CD4-positive, alpha-beta T cell treated with Interferon gamma for 1 hour (primary cell): ENCODE measurements around the gene CBFA2T3.
A peak's percentile ranks its signal among the peaks of the same experiment; 100 is the strongest.

ENCODE experiments used
- DNase-seq: peaks from one replicate; pipeline ENCODE4 v3.0.0-alpha.2; 2020

CBFA2T3 gene

DNA sequence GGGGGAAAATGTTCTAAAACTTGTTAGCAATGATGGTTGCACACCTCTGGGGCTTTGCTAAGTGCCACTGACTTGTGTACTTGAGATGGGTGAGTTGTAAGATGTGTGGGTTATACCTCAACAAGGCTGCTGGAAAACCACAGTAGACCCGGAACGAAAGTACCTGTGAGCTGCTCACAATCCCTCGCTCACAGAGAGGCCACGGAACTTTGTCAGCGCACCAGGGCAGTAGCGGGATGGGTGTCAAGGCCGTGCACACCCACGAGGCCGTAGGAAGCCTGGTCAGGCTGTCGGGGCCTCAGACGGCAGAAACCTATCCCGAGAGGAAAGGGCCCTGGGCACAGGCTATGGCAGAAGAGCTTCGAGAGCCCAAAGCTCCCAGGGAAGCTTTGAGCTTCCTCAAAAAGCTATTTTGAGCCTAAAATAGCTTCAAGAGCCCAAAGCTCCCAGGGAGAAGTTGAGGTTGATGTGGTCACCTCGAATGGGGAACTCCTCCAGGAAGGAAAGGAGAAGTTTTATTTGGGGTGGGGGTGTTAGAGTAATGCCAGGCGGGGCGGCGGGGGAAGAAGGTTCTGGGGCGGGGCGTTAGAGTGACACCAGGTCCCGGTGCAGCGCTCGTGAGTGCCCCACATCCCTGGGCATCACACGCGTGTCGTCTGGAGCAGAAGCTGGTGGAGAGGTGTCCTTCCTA is 19.0 kb downstream of the CBFA2T3 start:
- DNase-seq = peak; percentile 47

DNA sequence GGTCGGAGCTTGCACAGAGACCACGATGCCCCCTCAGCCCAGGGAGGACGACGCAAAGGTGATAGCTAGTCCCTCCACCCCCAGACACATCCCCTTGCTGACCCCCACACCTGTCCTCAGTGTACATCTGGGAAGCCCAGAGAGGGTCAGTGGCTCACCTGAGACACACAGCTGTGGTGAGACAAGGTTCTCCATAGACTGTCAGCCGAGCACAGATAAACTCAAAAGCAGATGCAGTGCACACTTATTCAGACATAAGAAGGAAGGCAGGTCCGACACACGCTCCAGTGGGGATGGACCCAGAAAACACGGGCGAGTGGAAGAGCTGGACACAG is 19.6 kb downstream of the CBFA2T3 start:
- no peak for DNase-seq

DNA sequence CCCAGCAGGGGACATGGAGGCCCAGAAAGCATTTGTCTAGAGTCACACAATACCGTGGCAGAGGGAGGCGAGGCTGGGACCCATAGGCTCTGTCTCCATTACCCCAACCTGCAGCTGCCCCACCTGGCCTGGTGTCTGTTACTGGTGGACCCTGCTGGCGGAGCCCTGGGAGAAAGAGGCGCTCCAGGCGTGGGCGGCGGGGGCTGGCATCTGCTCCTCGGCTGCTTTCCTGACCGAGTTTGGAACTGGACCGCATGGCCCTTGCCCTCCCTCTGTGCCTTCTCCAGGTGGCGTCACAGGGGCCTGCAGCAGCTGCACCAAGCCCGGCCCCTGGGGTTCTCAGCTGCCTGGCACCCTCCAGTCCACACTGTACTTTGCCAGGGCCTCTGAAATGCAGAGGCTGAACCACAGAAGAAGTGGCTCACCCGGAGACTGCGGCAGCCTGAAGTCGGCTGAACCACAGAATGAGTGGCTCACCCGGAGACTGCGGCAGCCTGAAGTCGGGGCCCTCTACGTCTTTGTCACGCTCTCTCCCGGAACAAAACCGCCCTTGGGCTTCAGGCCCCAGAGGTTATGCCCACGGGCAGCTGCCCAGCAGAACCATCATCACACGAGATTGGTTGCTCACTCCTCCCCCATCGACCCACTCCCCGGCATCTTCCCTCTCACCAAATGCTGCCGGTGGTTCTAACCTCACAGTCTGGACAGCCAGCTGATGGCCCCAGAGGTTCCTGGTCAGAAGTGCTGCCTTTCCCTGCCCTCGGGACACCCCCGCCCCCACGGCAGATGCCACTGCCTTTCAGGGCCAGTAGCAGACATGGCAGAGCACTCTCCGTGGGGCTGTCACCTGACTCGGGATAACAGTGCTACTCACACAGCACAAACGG is 20.2 kb downstream of the CBFA2T3 start:
- DNase-seq = no peak

DNA sequence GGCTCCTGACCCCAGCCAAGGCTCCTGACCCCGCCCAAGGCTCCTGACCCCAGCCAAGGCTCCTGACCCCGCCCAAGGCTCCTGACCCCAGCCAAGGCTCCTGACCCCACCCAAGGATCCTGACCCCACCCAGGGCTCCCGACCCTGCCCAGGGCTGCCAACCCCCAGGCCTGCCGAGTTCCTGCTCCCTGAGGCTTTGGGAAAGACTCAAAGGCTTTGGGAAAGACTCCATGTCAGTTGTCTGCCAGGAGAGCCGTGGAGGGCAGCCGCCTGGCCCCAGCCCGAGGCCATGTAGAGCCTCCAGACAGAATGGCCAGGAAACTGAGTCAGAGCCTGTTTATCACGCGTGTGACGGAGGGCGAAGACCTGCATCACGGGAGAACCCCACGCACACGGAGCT is 21.1 kb downstream of the CBFA2T3 start:
- no peak for DNase-seq

DNA sequence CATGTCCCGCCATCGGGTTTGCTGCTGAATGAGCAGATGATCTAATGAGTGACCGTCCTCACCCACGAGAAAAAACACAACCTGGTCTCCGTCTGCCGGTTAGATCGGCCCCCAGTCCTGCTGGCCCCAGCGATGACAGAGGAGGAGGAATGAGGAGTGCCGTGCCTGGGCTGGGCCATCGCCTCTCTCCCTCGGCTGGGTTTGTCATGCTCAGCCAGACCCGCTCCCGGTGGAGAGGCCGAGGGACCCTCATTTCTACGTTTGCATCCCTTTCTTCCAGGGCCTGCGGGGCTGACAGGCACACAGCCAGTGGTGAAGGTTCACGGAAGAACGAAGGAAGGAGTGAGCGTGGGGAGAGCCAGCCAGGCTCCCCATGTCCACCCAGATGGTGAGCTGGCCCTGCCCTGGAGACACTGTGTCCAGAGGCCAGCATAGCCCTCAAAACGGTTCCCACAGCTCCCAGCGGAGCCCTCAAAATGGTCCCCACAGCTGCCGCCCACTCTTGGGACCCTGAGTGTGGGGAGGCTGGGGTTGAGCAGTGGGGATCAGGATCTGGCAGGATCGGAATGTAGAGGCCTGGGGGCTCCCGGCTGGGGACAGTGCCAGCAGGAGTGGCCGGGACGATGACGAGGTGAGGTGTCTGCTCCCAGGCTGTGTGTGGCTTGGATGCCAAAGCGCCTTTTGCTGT is 23.9 kb downstream of the CBFA2T3 start:
- DNase-seq = no peak

DNA sequence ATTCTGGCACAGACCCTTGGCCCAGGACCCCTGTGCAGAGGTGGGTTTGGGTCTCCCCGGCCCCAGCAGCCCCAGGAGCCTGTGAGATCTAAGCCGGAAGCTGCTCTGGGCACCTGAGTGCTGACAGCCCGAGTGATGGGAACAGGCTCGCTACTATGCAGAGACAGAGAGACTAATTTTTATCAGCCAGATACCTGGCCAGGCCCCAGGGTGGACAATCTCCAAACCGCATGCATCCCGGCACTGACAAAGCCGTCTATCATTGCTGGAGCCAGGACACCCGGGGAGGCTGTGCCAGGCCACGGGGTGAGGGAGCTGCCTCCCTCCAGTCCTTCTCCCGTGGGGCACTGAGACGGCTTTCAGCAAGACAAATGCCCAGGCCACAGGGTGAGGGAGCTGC is 25.0 kb downstream of the CBFA2T3 start:
- no peak for DNase-seq

DNA sequence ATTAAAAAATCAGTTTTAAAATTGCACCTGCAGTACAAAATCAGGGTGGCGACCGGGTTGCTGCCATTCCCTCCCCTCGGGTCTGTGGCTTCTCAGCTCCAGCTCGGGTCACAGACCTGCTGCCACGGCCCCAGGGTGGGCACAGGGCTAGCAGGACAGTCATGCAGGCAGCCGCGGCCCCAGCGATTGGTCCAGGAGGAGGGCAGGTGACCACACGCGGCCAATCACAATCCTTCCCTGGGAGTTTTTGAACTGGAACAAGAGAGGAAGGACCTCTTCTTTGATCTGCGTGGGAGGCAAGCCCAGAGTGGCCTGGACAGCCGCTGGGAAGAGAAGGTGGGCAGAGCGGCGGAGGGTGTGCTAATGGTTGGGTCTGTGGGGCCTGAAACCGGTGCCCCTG is 25.5 kb downstream of the CBFA2T3 start:
- DNase-seq = no peak

DNA sequence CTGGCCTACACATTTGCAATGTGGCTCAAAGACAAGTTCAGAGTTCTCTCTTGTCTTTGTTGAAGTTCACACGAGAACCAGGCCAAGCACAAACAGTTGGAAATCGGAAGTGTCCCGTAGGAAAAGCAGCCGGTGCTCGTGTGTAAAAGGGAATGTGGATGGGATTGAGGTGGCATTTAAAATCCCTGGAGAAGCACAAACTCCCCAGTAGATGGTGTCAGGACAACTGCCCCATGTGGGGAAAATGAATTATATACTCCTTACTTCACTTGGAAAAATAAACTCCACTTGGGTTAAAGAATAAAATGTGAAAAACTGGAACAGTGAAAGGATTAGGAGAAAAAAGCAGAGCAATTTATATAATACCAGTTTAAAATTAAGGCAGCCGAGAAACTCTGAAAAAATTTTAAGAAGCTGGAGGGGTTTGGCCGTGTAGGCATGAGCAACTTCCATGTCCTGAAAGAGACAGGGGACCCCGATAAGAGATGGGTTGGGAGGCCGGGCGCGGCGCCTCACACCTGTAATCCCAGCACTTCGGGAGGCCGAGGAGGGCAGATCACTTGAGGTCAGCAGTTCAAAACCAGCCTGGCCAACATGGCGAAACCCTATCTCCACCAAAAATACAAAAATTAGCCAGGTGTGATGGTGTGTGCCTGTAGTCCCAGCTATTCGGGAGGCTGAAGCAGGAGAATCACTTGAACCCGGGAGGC is 28.1 kb downstream of the CBFA2T3 start:
- DNase-seq = no peak

DNA sequence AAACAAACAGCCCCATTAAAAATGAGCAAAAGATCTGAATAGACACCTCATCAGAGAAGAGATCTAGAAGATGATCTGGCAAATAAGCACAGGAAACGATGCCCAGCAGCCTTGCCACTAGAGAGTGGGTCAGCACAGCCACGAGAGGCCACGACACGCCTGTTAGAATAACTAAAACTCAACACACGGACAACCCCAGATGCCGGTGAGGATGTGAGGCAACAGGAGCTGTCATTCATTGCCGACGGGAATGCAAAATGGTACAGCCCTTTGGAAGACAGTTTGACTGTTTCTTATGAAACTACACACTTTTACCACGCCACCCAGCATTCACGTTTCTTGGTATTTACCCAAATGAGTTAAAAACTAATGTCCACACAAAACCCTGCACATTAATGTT is 31.5 kb downstream of the CBFA2T3 start:
- no peak for DNase-seq

DNA sequence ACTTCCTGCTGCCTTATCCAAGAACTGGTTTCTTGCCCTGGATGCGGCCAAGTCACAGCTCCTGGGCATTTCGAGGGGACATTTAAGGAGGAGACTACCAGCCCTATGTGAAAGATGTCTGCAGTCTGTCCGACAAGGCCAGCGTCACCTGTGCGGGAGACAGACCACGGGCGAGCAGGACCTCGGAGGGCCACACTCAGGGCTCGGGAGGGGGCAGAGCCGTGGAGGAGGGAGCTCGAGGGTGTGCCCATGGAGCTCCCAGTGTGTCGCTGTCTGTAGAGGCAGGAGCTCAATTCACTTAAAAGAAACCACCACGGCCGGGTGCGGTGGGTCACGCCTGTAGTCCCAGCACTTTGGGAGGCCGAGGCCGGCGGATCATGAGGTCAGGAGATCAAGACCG is 33.3 kb downstream of the CBFA2T3 start:
- DNase-seq = no peak

DNA sequence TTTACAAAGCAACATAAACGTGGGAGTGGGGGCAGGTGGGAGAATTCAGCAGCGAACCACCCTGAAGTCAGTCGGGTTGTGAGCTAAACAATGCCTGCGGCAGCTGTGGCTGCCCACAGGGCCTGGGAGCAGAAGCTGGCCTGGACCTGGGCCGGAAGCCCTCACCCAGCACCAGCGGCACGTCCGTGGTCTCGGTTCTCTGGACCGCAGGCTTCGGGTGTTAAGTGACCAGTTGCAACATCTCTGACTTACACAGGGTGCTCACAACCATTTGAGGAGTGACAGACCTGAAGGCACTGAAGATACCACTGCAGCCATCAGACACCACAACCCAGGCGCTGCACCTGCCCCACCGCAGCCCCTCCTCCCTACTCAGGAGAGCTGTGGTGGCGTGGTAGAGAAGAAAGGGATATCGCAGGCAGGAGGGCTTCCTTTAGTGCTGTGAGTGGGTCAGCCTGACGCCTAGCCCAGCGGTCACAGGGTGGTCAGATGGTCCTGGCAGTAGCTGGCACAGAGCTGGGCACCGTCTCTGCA is 33.8 kb downstream of the CBFA2T3 start:
- no peak for DNase-seq

DNA sequence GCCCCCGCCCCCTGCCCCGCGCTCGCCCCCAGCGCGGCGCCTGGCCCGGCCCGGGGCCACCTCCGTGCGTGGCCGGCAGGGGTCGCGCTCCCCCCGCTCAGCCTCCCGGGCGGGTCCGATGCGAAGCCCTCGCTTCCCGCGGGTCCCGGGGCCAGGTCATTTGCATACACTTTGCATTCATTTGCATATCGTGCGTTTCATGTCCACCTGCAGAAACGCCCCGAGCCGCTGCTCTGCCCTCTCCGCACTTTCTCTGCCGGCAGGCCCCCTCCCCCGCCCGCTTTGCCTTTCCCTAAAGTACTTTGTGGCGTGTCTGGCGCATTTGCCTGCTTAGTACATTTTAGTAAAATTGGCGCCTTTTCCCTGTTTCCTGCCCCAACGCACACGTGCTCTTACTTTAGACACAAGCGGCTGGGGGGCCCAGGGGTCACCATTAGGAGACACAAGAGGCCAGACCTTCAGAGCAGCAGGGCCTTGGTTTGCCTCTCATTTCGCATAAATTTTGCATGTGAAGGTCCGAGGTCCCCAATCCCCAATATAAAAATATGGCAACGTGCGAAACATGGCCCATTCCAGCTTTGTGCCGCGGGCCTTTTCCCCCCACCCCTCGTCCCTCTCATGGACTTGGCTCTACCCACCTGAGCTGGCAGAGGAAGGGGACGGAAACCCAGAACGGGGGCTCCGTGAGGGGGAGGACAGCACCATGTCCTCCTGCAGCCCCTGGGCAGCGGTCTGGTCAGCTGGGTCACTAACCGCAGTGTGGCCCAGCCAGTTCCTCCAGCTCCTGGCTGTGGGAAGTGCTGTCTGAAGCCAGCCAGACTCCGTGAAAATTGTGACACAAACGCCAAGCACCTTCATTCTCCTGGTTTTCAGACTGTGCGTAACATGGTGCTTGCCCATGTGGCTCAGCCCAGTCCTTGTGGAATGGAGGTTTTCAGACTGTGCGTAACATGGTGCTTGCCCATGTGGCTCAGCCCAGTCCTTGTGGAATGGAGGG is 34.8 kb downstream of the CBFA2T3 start:
- DNase-seq = peak; percentile 57

DNA sequence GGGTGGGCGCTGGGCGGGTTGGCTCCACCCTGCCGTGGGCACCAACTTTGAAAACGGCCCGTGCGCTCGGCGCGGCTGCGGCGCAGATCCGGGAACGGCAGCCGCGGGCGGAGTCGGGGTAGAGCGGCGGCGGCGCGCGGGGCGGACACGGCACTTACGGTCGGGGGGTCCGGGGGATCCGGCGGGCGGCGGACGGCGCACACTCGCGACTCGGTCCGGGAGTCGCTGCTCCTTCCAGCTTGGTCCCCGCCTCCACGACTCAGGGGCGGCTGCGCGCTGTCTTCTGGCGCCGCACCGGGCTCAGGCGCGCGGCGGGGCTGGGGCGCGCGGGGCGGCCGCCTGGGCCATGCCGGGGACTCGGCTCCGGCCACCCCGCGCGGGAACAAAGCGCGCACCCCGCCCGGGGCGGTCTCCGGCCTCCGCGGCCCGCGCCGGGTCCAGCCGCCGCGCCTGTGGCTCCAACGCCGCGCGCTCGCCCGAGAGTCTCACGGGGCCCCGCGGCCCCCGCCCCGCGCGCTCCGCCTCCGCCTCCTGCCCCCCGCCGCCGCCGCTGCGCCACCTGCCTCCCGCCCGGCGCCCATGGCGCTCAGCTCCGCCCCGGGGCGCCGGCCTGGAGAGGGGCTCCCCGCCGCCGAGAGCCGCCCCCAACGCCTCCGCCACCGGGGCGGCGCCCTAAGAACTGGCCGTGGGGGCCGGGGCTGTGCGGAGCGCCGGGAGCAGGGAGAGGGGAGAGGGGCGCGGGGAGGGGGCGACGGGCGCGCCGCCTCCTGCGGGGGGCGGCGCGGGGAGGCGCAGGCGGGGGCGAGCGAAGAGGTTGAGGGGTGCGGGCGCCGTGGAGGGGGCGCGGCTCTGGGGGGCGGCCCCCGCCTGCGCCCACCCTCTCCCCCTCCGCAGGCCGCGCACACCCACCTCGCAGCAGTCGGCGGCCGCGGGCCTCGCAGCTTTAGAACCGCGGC is 35.9 kb downstream of the CBFA2T3 start:
- no peak for DNase-seq

DNA sequence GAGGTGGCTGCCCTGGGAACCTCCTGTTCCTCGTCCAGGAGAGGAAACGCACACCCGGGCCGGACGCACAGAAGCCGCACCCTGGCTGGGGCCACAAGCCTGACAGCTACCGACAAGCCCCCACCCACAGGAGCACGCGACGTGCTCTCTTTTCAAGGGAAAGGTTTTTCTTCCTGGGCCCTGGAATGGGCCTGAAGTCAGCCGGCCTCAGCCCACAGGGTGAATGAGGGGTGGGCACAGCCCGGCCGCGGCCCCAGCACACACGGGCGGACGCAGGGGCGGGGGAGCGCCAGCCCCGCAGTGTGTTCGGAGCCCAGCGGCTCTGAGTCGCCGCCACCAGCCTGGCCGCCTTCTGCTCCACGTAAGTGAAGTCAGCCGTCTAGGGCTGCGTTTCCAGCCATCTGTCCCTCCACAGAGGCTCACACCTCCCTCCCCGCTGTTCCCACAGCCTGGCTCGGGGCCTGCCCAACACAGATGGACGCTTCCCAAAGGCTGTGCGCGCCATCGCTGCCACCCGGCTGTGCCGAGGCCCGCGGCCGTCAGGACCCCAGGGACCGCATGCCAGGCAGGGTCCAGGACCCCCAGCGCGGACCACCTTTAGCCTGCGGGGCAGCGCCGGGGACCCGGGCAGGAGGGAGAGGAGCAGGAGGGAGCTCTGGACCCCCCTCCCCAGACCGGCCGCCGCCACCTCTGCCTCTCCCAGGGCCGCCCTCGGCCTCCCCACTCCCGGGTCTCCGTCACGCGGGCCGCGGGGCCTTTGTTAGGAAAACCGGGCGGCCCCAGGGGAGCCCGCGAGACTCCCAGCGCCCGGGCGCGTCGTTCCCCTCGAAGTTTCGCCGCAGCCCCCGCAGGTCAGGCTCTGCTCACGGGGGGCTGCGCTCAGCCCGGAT is 36.8 kb downstream of the CBFA2T3 start:
- DNase-seq = no peak

DNA sequence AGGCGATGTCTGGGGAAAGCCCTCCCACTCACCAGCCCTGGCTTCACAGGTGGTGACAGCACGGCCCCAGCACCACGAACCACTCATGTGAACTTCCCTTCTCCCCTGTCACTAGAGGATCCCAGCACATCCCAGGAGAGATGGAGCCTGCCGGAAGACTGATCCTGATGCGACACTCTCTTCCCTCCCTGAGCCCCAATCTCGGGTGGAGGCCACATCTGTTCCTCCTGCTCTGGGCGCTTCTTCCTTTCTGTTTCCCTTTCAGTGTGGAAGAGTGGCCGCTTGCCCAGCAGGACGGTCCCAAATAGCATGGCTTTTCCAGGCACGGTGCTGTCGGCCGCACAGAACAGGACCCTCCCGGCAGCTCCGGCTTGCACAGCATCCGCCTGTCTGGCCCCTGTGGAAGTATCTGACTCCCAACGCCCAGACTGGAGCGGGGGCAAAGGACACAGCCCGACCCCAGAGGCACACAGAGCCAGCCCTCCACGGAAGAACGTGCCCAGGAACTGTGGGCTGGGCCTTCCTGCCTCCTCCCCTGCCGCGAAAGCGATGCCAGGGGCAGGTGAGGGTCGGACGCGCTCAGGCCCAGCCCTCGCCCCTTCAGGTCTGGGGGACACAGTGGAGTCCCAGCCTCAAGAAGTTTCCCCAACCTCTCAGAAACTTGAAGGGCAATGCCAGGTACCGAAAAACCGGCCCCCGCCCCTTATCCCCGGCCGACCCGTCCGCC is 37.6 kb downstream of the CBFA2T3 start:
- DNase-seq = no peak

DNA sequence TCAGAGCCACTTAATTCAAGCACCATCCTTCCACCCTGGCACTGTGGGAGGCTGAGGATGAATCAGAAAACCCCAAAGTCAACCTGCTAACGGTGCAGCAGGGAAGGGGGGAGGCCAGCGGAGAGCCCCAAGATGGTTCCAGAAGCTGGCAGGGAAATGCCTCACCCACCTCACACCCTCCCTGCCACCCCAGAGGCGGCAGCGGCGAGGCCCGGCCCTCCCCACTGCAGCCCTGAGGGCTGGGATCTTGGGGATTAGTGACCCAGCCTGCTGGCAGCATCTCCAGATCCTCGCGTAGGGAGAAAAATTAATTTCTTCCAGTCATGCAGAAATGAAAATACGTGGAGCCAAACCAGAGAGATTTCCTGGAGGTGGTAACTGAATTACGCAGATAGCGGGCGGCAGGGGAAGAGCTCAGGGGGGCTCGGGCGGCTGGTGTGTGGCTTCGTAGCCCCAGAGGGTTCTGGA is 38.2 kb downstream of the CBFA2T3 start:
- no peak for DNase-seq

DNA sequence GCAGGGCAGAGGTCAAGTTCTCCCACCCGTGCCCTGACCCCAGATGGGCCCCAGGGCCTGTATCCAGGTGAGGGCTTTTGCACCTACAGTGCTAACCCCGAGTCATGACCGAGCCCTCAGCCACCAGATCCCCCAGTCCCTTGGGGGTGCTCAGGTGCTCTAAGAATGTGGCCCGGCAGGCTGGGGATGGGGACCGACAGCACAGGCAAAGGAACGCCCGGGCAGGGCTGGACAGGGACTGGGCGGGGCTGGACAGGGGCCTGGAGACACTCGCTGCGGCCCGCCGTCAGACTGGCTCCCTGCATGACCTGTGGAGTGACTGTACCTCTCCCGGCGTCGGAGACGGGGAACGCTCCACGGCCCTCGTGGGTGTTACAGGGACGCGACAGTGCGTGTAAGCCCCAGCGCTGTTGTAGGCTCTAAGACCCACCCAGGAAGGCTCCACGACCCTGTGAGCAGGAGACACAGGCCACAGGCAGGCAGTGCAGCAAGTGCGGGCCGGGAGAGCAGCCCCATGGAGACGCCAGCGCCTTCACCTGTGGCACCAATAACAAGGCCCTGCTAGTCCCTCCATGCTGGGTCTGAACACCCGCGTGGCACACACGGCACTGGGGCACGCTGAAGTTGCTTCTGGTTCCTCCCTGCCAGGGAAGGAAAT is 38.8 kb downstream of the CBFA2T3 start:
- DNase-seq = no peak

DNA sequence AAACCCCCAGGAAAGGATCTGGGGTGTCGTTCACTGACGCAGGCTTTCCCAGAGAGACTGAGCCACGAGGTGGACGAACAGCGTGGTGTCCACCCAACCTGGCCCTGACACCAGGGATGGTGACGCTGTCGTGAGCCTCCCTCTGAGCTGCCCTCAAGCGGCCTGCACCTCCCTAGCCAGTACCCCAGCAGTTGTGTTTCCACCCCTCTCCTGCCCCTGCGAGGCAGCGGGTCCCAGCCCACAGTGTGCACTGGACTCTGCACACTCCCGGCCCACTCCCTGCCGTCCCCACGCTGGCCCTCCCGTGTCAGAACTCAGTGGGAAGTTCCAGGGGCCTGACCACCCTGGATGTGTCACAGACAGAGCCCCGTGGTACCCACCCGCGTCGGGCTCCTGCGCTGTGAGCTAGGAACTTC is 39.8 kb downstream of the CBFA2T3 start:
- DNase-seq = no peak
